ENCODE results near the gene RHBDF1.

- TF ChIP-seq POLR2A (IDR thresholded peaks at IDR 0.05; ENCODE audit: low read depth, low read length) (no peak), TAF1 (IDR thresholded peaks at IDR 0.05; ENCODE audit: borderline replicate concordance, low read depth, low read length) (no peak)
Observed at GRCh38 chr16:64914-65255, 7.5 kb downstream of the RHBDF1 start.
